GM19025 (cell line): ENCODE results near the gene SGMS1.
"Not testable (repeated sequence)": the region's sequence is repeated elsewhere in the genome, so short reads cannot be mapped to it uniquely, and the experiment has no call there.

Experiments
- ATAC-seq: cut with Tn5 transposase; IDR thresholded peaks from one replicate; pipeline ENCODE4 v1.9.1; 2021; ENCODE audit warnings: mild to moderate bottlenecking, low read depth, moderate library complexity; ENCODE audit not compliant: unreplicated experiment

Gene SGMS1

GRCh38 chr10:50513956-50514355 is 109.8 kb downstream of the SGMS1 start:
- ATAC-seq, result no peak

GRCh38 chr10:50512743-50513416 is 110.9 kb downstream of the SGMS1 start:
- ATAC-seq, result peak; percentile 34

DNA sequence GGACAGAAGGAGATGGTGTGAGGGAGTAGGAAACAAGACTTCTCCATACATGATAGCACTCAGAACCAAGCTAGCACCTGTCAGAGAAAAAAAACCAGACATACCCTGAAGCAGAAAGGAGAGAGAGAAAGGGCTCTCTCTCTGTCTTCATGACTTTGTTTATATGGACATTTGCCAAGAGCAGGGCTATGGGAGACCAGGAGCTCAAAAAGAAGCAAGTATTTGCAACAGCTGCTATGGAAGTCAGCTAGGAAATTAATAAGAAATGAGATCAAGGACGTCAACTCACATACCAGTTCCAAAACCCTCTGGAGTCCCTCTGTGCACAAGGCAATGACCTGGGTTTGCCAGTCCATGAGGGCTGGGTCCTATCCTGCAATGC is 111.6 kb downstream of the SGMS1 start:
- no peak for ATAC-seq

GRCh38 chr10:50511492-50512213 is 112.1 kb downstream of the SGMS1 start:
- ATAC-seq, result peak; percentile 21

GRCh38 chr10:50510517-50511473 is 113.0 kb downstream of the SGMS1 start:
- no peak for ATAC-seq

GRCh38 chr10:50508315-50509051 is 115.3 kb downstream of the SGMS1 start:
- peak; percentile 65 for ATAC-seq

DNA sequence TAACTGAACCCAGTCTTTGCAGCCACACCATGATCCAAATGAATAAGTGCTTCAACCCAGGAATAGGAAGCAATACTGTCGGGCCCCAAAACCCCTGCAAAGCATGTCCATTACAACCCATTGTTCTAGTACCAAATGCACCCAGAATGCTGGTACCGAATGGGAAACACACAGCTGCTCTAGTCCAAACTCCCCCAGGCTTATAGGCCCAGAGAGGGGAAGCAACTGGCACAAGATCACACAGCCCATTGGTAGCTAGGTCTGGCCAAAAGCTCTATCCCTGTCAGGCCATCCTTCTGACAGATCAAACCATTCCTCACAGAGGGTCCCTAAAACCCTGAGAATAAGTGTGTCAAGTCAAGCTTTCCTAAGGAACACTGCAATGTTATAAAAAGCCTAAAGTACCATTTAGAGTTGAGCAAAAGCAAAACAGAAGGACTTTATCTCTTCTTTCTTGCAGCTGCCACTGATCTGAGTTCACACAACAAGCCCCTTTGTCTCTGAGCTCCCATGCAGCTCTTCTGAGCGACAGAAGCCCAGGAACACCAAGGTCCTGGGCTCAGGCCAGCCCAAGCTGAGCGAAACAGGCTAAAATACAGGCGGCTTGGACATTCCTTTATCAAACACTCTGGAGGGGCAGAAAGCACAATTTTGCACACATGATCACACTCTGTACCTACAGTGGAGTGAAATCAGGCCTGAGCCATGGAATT is 116.7 kb downstream of the SGMS1 start:
- ATAC-seq, result no peak

DNA sequence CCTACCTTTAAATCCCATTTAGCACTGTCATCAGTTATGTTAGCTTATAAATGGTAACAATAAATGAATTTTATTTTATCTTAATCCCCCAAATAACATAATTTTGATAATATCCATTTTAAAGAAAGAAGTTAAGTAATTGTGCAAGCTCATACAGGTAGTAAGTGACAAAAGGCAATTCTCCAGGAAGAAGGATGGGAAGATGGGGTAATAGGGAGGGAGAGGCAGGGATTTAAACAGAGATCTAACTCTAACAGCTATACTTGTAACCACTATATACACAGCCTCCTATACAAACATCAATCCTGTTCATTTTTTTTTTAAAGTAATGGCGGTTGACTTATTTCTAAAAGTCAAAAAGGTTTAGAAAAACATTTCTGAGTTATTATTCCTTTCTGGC is 119.4 kb downstream of the SGMS1 start:
- ATAC-seq, result no peak

DNA sequence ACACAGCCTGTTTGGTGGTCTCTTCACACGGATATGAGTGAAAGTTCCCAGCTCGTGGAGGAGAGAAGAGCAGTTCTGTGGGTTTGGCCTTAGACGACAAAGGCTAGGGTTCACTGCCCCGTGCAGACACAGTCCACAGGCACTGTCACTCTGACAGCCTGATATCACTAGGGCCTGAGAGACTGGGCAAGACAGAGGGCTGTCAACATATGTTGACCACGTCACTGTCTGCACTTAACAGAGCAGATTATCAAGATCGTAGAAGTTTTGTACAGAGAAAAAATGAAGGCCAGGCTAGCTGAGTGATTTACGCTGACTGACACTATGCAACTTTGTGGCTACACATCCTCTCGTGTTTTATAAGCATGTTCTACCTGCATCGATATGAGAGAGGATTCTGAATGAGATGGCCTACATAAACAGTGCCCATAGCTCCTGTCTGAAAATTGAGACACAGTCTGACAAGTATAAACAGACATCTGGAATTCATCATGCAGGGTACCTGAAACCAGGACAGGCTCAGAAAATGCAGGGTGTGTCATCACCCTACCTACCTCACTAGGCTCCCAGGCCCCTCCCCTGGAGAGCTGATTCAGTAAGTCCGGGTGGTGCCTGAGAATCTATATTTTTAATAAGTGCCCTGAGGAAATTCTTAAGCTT is 120.0 kb downstream of the SGMS1 start:
- no peak for ATAC-seq

DNA sequence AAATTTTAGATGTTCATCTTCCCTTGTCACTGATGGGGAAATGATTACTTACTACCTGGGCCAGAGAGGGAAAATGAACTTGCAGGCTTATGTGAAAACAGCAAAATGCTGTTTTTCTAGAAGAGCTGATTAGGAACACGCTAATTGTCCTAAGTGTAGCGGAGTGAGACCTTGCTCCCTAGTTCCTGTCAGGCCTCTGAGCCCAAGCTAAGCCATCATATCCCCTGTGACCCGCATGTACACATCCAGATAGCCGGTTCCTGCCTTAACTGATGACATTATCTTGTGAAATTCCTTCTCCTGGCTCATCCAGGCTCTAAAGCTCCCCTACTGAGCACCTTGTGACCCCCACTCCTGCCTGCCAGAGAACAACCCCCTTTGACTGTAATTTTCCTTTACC is 120.6 kb downstream of the SGMS1 start:
- ATAC-seq, result not testable (repeated sequence)

DNA sequence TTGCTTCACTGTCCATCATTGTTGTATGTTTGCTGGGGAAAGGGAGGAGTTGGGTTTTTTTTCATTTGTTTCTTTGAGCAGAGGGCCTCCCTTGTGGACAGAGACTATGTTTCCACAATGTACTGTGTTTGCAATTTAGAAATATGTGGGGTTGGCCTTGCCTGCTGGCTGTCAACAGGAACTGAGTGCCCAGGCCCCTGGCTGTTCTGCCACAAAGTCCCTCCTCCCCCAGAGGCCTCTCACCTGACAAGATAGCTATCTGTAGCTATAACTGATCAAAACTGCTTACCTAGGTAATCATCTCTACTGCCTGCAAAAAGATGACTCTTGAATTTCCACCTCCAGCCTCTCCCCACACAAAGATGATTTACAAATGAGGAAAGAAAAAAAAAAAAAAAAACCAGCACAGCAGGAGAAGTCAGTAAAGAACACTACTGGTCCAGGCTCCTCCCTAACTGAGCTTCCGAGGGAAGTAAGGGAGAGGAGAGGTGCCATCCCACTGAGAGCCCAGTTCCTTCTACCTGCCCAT is 121.8 kb downstream of the SGMS1 start:
- no peak for ATAC-seq

- ATAC-seq, result no peak
Observed at GRCh38 chr10:50501478-50501877, 122.3 kb downstream of the SGMS1 start.

DNA sequence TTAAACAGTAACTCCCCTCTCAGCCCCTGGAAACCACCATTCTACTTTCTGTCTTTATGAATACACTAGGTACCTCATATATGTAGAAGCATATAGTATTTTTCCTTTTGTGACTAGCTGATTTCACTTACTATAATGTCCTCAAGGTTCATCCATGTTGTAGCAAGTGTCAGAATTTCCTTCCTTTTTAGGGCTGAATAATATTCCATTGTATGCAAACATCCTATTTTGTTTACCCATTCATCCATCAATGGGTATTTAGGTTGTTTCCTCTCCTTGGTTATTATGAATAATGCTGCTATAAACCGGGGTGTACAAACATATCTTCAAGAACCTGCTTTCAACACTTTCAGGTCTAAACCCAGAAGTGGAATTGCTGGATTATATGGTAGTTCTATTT is 125.3 kb downstream of the SGMS1 start:
- ATAC-seq, result no peak

GRCh38 chr10:50497758-50498157 is 126.0 kb downstream of the SGMS1 start:
- peak; percentile 93 for ATAC-seq

- ATAC-seq, result no peak
Observed at GRCh38 chr10:50496228-50496627, 127.5 kb downstream of the SGMS1 start.

DNA sequence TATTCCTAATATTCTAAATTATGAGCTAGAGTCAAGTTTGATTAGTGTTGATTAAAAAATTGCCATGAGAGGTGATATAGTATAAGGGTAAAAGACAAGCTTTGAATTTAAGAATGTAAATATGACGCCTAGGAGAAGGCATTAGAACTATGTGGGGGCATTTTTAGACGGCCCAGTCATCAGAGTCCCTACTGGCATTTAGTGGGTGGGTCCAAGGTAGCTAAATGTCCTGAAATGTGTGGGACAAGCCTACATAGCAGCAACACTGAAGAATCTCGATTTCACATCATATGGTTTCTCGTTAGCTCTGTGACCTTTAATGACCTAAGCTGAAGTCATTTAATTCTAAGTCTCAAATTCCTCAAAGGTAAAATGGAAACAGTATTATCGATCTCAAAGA is 133.5 kb downstream of the SGMS1 start:
- no peak for ATAC-seq

DNA sequence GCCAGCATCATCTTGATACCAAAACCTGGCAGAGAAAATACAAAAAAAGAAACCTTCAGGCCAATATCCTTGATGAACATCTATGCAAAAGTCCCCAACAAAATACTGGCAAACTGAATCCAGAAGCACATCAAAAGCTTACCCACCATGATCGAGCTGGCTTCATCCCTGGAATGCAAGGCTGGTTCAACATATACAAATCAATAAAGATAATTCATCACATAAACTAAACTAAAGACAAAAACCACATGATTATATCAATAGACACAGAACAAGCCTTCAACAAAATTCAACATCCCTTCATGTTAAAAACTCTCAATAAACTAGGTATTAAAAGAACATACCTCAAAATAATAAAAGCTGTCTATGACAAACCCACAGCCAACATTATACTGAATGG is 139.2 kb downstream of the SGMS1 start:
- not testable (repeated sequence) for ATAC-seq

DNA sequence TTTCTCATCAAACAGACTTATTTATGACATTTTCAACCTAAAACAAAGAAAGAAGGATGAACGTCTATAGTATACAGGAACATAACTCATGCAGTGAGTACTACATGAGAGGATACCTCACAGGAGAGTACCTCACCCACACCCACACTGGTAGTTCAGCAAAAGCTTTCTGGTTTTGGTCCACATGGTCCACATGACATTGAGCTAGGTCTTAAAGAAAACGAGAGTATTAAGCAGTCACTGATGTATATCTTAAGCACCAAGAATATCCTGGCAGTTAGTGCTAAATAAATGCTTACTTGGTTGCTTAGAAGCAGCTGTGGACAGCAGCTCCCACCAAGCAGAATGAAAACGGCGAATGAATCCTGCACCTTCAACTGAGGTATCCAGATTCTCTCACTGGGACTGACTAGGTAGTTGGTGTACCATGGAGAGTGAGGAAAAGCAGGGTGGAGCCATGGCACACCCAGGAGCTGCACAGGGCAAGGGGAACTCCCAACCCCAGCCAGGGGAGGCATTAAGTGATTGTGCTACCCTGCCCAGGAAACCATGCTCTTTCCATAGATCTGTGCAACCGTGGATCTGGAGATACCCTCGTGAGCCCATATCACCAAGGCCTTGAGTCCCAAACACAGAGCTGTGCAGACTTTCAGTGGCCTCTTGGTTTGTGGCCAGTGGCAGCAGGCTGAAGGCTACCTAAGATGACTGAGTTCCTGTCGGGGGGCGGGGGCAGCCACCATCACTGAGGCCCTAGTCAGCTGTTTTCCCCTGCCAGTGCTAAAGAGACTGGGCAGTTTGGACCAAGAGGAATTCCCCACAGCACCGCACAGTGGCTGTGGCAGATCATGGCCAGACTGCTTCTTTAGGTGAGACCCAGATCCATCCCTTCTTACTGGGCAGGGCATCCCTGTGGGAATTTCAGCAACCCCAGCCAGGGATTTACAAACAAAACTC is 143.4 kb downstream of the SGMS1 start:
- ATAC-seq, result no peak
